NB4 (cell line): Measurements from ENCODE around the gene DHFR2.

Experiments used
- CTCF ChIP-seq: IDR thresholded peaks from one replicate; pipeline ENCODE4 v1.5.1; 2012; ENCODE audit warnings: low read depth, low read length
- MYC ChIP-seq: IDR thresholded peaks from 2 replicates; pipeline ENCODE4 v1.6.1; 2011; ENCODE audit warnings: low read depth, low read length
- POLR2A ChIP-seq: IDR thresholded peaks from 2 replicates; pipeline ENCODE4 v1.6.1; 2011; ENCODE audit warnings: mild to moderate bottlenecking; ENCODE audit not compliant: insufficient read length; ENCODE audit errors: extremely low read depth
- TF ChIP-seq, protein P1 (sequence below): IDR thresholded peaks from 2 replicates; pipeline ENCODE4 v1.6.1; 2011; ENCODE audit warnings: low read depth, low read length

DNA sequence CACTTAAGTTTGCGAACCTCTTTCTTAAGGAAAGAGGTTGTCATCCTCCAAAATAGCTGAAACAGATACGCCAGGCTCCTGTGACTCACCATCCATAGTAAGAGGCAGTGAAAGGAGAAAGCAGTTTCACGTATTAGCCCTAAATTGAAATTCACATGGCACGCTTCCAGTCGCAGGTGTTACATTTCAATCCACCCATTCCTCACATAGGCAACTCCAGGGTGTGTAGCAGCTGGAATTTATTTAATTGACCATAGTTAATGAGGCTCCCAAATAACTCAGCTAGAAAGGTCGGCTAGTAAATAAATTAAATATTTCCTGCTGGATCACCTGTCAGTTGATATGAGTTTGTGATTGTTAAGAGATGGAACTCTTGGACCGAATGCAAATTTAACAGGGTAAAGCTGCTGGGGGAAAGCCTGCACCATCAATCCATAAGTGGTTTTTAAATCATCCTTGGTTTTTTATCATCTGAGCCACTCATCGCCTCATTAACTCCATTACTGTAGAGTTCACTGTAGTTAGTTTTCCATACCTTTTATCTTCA, 19.7 kb upstream of the DHFR2 start:
- no peak for TF ChIP-seq CTCF
- TF ChIP-seq POLR2A, result no peak
- TF ChIP-seq, protein P1, sequence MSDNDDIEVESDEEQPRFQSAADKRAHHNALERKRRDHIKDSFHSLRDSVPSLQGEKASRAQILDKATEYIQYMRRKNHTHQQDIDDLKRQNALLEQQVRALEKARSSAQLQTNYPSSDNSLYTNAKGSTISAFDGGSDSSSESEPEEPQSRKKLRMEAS, result no peak
- no peak for TF ChIP-seq MYC
